ENCODE measurements around the gene MPPED2.

MPPED2 gene

DNA sequence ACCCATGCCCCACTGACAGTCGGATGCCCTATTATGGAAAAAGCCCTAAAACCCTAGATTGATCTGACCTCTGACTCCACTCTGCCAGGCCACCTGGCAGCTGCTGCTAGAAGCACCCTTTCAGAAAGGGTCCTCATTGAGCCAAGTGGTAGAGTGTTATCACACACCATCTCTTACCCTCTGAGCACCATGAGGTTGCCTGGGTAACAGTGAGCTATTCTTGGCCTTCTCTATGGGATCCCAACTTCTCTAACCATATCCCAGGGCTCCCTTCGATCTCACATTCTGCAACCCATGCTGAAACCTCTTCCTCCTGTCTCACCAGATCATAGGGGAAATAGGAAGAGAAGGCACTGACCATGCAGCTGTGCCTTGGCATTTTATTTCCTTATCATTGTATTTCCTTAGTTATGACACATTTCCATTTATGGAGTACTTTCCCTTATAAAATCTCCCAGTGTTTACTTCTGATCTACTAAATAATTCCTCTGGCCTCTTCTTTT is 52.7 kb downstream of the MPPED2 start:
- DNase-seq (ENCODE audit: low spot score), result no peak

DNA sequence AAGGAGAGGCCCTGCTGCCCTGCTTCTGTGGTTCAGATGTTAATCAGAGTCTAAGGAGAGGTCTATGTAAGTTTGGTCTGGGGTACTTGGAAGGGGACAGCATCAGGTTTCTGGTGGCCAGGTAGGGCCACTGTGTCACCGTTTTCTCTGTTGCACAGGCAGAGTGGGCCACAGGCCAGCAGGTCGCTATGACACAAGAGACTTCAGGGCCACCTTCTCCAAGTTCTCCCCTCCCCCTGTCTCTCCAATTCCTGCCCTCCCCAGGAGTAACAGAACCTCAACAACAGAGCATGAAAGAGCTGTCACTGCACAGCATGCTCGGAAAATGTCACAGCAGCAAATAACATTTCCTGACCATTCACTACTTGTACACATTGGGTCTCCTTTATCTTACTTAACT is 58.6 kb downstream of the MPPED2 start:
- no peak for DNase-seq (ENCODE audit: low spot score)

DNA sequence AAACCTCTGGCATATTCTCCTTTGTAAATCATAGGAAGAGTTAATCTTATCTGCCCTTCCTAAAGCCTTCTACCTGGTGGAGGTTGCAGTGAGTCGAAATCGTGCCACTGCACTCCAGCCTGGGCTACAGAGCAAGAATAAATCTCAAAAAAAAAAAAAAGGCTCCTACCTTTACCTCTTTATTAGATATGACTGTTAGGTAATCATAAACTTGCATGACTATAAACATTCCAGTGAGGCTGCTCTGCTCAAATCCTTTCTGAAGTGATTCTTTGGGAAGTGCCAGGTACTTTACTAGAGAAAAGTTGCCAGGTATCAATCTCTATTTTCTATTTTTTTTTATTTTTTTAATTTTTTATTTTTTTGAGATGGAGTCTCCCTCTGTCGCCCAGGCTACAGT is 59.6 kb downstream of the MPPED2 start:
- DNase-seq (ENCODE audit: low spot score), result no peak

DNA sequence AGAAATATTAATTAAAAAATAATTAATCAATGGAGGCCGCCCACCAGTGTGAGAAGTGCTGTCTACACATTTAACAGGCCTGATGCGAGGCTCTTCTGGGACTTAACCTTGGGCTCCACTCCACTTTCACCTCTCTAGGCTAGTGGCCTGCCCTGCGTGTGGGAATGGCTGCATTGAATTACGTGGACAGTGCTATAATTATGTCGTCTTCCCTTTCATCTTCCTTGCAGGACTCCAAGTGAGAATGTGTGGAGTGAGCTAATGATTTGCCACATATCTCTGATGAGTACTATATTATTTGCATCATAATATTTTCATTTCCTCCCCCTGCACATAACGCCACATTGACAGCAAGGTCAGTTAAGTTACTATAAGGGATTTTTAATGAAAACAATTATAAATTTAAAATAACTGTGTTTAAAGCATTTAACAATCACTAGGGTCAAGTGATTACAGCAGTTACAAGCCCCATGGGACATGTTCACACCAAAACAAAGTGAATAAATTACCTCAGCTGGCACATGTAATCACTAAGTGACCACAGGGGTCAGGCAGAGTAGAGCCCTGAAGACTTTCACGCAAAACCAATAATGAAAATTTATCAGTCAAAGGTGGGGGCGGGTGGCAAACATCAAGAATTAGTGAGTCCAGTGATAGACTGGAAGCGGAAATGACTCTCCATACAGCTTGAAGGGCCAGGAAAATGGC is 63.5 kb downstream of the MPPED2 start:
- DNase-seq (ENCODE audit: low spot score), result no peak

DNA sequence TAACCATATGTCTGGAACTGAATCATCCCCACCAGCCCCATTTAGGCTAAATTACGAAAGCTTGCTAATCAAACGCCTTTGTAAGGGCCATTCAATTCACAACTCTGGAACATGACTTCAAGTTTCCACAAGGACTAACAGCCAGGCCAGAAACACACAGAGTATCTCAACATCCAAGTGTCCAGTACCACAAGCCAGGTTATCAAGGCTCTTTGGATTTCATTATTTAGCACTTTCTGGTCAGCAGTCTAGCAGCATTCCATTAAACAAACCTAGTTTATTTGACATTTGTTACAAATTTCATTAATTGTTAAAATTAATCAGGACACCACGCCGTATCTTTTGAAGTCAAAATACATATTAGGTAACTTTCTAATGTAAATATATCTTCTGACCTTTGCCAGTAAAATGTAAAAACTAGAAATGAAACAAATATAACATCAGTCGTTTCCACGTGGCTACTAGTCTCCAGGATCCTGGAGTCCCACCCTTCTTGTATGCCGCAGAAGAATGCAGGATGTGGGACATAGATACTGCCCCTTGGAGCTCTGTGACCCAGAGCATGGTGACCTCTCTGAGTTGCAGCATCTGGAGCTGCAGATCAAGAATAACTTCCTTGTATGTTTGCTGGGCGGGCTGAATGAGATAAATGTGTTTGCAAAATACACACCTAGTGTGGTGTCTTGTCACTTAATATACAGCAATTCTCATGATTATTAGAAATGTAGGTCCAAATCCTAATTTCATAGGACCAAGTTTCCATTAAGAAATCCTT is 64.7 kb downstream of the MPPED2 start:
- DNase-seq (ENCODE audit: low spot score), result no peak

DNA sequence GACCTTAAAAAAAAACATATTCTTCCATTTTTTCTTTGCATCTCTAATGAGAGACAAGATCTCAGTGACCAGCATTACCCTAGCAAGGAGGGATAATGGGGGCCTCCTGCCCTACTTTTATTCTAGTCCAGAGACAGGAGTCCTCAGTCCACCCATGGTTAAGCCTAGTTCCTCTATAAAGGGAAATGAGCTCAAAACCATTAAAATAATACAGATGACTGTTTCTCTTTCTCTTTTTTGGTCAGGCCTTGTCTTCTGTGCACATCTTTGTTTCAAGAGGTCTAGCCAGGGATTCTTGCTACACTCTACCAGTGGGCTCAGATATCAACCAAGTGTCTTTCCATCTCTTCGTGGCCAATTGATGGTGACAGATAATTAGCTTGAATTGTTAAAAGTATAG is 73.1 kb downstream of the MPPED2 start:
- no peak for DNase-seq (ENCODE audit: low spot score)

DNA sequence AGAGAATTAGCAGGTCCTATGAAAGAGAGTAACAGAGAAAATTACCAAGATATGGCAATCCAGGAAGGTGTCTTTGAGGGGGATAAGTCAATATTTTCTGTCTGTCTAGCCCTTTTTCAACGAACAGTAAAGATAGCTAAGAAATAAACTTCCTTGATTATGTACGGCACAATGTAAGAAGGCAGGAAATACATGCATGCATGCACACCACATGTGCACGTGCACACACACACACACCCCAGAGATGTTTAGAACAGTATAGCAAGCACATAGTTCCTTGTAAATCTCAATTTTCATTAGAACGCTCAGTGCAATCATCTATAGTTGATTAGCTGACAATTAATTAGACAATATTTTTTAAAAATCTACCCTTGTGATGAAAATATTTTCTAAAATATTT is 74.7 kb downstream of the MPPED2 start:
- no peak for DNase-seq (ENCODE audit: low spot score)

DNA sequence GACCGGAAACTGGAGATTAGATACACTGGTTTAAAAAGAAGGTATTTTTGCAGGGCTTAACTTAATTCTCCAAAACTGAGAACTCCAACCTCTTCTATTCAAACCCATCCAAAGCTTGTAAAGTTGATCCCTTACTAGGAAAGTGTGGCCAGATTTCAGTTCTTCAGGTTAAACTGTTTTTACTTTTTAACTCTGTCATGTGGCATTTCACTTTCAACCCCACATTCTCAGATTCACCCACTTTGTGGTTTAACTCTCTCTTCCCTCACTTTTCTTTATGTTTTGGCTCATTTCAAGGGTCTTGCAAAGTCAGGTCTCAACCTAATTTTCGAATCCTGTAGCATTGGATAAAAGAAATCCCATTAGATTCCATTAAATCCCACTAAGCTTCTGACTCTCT is 75.4 kb downstream of the MPPED2 start:
- DNase-seq (ENCODE audit: low spot score), result no peak

DNA sequence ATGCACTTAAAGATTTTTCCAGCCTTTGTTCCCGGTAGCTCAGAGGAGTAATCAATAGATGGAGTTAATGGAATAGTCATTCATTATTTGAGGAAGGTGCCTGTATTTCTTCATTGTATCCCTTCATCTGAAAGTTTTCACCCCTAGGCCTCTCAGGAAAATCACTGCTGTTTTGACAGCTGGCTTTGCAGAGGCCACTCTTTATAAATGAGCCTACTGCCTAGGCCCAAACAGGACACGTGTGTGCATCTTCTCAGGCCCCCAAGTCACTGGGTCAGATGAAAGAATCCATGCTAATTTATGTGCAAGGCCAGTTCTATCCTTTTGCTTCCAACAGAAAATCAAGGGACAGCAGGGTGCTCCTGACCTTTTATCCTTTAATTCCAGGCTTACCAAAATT is 76.8 kb downstream of the MPPED2 start:
- DNase-seq (ENCODE audit: low spot score), result no peak

DNA sequence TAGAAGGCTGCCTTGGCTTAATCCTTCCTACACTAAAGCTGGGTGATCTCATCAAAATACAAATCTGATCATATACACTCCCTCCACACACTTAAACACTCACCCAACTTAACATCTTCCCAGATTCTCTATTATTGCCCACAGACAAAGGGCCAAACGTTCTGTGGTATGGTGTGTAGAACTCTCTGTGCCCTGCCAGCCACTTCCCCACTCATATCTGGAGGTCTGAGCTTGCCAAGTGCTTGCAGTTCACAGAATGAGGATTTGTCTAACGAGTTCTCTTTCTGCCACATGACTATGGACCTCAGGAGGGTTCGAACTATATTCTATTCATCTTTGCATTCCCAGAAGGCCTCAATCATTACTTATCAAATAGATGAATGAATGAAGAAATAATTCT is 77.6 kb downstream of the MPPED2 start:
- no peak for DNase-seq (ENCODE audit: low spot score)

DNA sequence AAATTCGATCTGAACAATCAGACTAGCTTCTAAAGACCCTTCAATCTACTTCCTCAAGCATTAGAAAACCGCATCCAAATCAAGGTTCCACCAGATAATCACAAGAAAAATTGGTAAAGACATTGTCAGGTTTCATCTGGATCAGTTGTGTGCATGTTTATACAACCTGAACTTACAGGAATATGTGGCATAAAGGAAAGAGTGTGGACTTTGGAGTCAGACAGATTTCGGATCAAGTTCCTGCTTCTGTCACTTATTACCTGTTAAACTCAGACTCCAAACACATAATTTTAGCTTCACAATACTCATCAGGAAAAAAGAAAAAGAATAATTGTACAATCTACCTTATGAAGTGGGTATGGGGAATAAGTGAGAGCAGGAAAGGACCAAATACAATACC is 80.5 kb downstream of the MPPED2 start:
- no peak for DNase-seq (ENCODE audit: low spot score)

DNA sequence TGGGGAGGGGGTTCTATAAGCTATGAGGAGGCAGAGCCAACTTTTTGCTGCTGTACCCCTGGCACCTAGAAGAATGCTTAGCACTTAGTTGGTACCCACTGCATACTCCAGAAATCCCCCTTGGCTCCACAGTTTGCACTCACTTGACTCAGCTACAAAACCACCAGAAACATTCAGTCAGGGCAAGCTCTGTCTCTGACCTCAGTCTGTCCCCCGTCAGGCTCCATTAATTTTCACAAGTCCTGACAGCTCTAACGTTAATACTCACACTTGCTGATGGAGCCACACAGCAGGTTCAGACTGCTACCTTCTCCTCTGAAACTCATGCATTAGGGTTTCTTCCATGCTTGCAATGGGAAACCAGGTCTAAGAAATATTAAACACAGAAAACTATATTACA is 81.7 kb downstream of the MPPED2 start:
- no peak for DNase-seq (ENCODE audit: low spot score)

DNA sequence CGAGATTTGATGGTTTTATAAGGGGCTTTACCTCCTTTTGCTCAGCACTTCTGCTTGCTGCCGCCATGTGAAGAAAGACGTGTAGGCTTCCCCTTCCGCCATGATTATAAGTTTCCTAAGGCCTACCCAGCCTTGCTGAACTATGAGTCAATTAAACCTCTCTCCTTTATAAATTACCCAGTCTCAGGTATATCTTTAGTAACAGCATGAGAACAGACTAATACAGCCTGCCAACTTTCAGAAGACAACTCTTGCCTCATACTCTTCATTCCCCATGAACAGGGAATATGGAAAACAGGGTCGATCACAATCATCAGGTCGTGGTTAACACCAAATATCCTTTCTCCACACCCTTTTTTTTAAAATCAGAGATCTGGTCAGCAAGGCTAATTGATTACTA is 83.0 kb downstream of the MPPED2 start:
- no peak for DNase-seq (ENCODE audit: low spot score)

DNA sequence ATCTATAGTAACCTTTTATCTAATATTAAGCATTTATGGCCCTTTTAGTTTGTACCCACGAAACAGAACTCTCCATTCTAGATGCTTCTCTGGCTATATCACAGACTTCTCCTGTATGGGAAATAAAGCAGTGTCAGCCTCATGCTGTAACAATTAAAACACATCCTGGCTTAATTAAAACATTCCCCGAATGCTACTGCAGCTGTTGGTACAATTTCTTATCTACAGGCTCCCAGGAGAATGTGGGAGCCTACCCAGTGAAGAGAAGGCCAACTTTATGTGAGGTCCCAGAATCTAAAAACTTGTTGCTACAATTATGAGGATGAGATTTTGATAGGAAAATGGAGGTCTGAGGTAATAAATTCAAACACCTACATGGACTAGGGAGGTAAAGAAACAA is 83.8 kb downstream of the MPPED2 start:
- DNase-seq (ENCODE audit: low spot score), result no peak

DNA sequence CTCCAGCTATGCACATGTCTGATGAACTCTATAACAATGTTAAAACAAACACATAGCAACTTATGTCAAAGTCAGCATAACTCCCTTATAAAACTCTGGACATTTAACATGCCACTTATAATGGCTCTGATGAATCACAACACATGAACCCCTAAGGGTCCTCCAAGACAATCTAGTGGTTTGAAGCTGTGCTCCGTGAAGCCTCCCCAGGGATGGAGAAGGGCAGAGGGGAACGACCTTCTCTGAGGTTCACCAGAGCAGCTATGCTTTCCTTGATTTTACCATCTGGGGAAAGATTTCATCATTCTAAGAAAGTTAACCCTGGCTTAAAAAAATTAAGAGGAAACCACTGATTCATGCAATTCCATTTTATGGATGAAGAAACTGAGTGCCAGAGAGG is 84.4 kb downstream of the MPPED2 start:
- no peak for DNase-seq (ENCODE audit: low spot score)

DNA sequence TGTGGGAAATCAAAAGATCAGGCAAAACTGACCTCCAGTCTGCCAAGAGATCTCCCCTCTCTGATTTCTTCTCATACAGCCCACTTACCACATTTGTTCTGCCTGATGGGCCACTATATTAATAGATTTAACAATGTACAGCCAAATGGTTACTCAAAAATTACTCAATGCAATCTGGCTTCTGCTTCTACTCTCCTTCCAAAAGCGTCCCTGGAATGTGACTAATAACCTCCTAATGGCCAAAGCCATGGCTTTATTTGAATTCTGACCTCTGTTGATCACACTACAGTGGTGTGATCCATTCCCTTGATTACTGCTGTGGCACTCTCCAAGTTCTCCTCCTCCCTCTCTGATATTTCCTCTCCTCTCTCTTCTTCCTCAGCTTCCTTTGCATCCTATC is 86.2 kb downstream of the MPPED2 start:
- no peak for DNase-seq (ENCODE audit: low spot score)

DNA sequence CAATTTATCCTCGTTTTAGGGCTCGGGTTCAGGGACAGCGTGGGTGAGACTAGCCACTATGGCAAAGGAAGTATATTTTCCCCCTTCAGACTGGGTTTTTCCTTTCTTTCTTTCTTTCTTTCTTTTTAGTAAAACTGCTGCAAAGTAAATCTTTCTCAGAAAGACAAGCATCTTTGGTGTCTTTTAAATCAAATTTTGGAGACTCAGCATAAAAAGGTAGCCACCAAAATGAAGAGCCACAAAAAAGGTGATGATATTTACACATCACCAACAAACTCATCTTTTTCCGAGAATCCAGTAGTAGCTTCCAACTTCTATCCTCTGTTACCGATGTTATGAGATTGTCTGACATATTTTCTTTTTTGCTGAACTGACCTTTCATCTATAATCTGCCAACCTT is 88.6 kb downstream of the MPPED2 start:
- no peak for DNase-seq (ENCODE audit: low spot score)

DNA sequence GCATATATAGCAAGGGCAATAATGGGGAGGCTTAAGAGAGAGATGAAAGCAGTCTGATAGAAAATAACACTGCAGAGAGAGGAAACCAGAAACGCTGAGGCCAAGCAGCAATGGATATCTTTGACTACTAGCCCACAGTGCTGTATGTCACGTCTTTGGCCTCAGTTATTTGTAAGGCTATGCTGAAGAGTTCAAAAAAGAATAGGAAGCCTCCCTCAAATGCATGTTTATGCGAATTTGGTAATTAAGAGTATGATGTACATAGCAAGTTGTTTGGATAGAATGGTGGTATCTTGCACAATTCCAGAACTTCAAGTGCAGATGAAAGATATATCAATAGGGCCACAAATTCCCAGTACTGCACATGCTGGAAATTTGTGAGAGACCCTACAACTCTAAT is 89.2 kb downstream of the MPPED2 start:
- no peak for DNase-seq (ENCODE audit: low spot score)

DNA sequence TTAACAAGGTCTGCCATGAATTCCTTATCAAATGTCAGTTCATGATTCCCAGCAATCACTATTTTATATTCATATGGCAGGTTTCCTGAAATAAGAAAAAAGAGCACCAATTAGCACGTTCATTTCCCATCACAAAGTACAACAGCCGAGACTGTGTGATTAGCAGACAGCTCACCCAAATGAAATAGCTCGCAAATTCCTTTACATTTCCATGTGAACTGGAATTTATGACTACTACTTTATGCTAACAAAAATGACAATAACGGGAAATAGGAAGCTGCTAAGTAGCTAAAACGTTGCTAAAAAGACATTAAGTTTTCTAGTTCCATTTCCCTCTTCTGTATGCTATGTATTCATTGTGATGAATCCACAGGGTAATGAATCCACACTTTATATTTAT is 90.7 kb downstream of the MPPED2 start:
- DNase-seq (ENCODE audit: low spot score), result no peak

DNA sequence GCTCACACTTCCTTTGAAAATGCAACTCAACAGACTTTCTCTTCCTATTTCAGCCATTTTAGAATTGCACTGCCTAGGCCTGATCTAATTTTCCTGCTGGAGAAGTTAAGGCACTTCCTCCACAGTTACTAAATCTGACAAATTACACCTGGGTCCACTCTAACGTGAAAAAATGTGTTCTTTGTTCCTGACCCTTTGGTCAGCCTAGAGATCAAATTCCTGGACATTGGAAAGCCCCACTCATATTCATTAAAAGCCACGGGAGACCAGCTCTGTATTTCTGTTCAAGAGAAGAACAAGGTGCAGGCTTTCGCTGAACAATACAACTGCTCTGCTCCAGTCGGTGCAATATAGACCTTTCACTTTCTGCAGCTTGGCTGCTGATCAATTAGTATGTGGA is 96.6 kb downstream of the MPPED2 start:
- no peak for DNase-seq (ENCODE audit: low spot score)

DNA sequence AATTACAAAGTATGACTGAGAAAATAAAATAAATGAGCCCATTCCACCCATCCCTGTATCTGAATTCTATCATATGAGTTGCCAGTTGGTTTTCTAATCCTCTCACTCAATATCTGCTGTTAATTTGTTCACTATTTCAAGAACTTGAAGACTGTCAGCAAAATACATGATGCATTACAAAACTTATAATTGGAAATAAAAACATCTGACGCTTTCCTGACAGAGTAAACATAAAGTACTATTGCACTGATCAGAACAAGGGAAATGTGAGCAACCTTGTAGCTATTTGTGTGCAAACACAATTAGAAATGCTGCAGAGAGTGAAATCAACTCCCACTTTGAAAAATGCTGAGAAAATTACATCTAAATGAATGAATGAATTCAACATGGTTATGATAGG is 97.1 kb downstream of the MPPED2 start:
- DNase-seq (ENCODE audit: low spot score), result no peak

DNA sequence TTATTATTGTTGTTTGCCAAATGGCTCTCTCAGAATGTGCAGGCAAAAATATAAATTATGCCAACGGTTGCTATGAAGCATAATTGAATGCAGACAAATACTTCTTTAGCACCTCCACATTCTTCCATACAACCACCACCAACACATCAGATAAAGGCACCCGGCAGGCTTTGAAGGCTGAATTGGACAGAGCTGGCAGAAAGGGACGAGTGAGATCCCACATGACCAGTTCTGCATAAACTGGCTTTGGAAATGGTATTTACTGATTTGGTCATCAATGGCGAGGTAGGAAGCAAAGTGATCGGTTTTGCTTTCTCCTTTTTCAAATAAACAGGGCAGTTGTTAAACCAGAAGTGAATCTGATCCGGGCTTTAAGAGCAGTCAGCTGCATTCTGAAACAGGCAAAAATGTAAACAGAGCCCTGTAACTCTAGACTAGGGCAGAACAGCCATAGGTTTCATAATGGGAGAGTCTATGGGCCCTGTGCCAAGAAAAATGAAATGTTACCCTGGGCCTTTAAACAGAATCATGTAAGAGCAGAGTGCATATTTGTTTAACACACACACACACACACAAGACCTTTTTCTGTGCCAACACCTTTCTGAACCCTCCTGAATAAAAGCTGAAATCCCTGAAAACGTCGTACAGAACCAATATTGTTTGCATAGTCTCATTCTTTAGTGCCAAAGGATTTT is 97.7 kb downstream of the MPPED2 start:
- no peak for DNase-seq (ENCODE audit: low spot score)

DNA sequence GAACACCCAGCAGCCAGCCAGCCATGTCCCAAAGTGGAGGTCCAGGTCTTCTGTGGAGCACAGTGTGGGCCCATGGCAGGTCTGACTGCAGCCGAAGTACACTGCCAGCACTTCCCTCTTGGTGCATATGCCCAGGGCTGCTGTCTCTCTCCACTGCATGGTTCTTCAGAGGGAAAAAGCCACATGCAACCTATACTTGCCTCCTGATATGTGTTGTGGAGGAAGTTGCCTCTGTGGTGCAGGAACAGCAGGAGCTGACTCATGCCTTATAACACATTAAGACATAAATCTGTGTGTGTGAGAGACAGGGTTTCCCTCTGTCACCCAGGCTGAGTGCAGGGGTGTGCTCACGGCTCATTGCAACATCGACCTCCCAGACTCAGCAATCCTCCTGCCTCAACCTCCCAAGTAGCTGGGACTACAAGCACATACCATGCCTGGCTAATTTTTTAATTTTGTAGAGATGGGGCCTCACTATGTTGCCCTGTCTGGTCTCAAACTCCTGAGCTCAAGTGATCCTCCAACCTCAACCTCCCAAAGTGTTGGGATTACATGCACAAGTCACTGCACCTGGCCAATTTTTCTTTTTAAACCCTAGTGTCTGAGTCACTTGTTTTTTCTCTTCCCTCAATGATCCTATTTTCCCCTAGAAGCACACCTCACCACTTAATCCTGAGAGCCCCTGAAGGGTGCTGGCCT is 98.8 kb downstream of the MPPED2 start:
- no peak for DNase-seq (ENCODE audit: low spot score)

Measured in NAMALWA (cell line).